ENCODE measurements around the gene ABTB2. TPM values are rescaled to one million over a fixed set of nuclear protein-coding genes. Genes with fewer than 3 reads are reported as not detected.

Gene ABTB2
- total and polyA plus RNA-seq, 10 of the 15 experiments (the other 5 are each of a cell fraction or from before 2014, with no cell fraction given), result 0.13 to 2.1 (median 0.72) TPM

GRCh38 chr11:34225091-34225490 lies 132.7 kb downstream of the ABTB2 start:
- intact Hi-C loops (cut with micrococcal nuclease; ENCODE audit: unreplicated experiment) (no loop called here), in situ Hi-C loops (cut with MboI) (no loop called here)
- H3K9me3 ChIP-seq (replicated peaks; ENCODE audit: control insufficient read depth, insufficient read depth, low read length), result no peaks in the 10 kb centered on the region
- no peaks in the 10 kb centered on the region for H3K36me3 ChIP-seq (ENCODE audit: control insufficient read depth in 2 of 2, insufficient read depth in 2 of 2, low read length in 1 of 2)
- H3K9ac ChIP-seq (ENCODE audit: control insufficient read depth, insufficient read depth, low read length), result no peak overlapping the region
- no peak for FAIRE-seq
- TF ChIP-seq CBX5 (IDR thresholded peaks at IDR 0.05; ENCODE audit: low read depth), result no peak
- TF ChIP-seq REST (IDR thresholded peaks at IDR 0.05; ENCODE audit: low read depth, low read length), result no peak
- TF ChIP-seq ZBTB33 (IDR thresholded peaks at IDR 0.05), result no peak
- TF ChIP-seq CEBPZ (IDR thresholded peaks at IDR 0.05; ENCODE audit: low read depth, low read length), result no peak
- TF ChIP-seq ZNF592 (IDR thresholded peaks at IDR 0.05), result no peak
- TF ChIP-seq SPI1 (IDR thresholded peaks at IDR 0.05; ENCODE audit: borderline replicate concordance, insufficient read depth, low read depth, low read length), result no peak
- TF ChIP-seq CHD4 (IDR thresholded peaks at IDR 0.05), result no peak
- no TSS peak for BruUV-seq (replicated peaks)
- H3K4me2 ChIP-seq (ENCODE audit: control insufficient read depth, insufficient read depth), result no peak overlapping the region
- no peak for DNase-seq (ENCODE audit: low read depth, low spot score)
- H3K4me1 ChIP-seq (ENCODE audit: control insufficient read depth, insufficient read depth, low read length), result peaks cover 2% of the 10 kb centered on the region; the same call in 1 of the 2 replicates
- ChIA-PET SMC1A (ENCODE audit: uncharacterized antibody, unreplicated experiment) (interaction anchor here (1.2 to 3.8 kb wide), 9 partner anchors 8 to 48 kb away, joined by 3 to 16 read pairs (median 4); no protein-coding TSS in a partner anchor), CTCF (interaction anchor here (1.0 to 2.8 kb wide), 5 partner anchors 24 to 121 kb away, joined by 3 to 19 read pairs (median 4); no protein-coding TSS in a partner anchor), RAD21 (ENCODE audit: unreplicated experiment) (interaction anchor here (1.6 to 2.1 kb wide), 2 partner anchors 18 to 47 kb away, joined by 5 to 9 read pairs; no protein-coding TSS in a partner anchor), POLR2A (interaction anchor here (2.1 kb wide), 1 partner anchor 43 kb away, joined by 5 read pairs; no protein-coding TSS in a partner anchor)
- no peak overlapping the region for H3K27ac ChIP-seq (ENCODE audit: control insufficient read depth, insufficient read depth)
- ATAC-seq, result no peak
- no peak overlapping the region for H3K4me3 ChIP-seq
- H4K20me1 ChIP-seq (ENCODE audit: control insufficient read depth, insufficient read depth), result no peaks in the 10 kb centered on the region; the same call in 1 of the 2 replicates
- H3K27me3 ChIP-seq (replicated peaks in 1 of 2; ENCODE audit: control insufficient read depth in 2 of 2, insufficient read depth in 2 of 2, low read length in 1 of 2), result no peaks in the 10 kb centered on the region; a peak in 1 of 4 replicates
- H3K79me2 ChIP-seq (ENCODE audit: control insufficient read depth, insufficient read depth, low read length), result no peaks in the 10 kb centered on the region
- no peak overlapping the region for H2AFZ ChIP-seq (ENCODE audit: control insufficient read depth, low read depth, low read length)
- WGBS (ENCODE audit: insufficient coverage, insufficient replicate concordance, low lambda C conversion rate, missing lambda C conversion rate), result 89% methylated on average over 10 of the region's 10 CpGs
